A549 (cell line): ENCODE results near the gene ADARB2.

Experiments used
- EP300 ChIP-seq, 2 experiments: fragments of >200 bp; sonication (Bioruptor Twin); formaldehyde crosslinking; IDR thresholded peaks; 2 replicates in 1 of 2; 3 replicates in 1 of 2; pipeline ENCODE4 v1.6.1; 2016 to 2017
- PHF8 ChIP-seq: fragments of 200-600 bp; sonication (generic); IDR thresholded peaks from 2 replicates; pipeline ENCODE4 v1.6.1; 2016; ENCODE audit warnings: low read depth, mild to moderate bottlenecking, antibody characterized with exemption, moderate library complexity, borderline replicate concordance
- POLR2A ChIP-seq: IDR thresholded peaks from 2 replicates; pipeline ENCODE4 v1.6.1; 2012; ENCODE audit warnings: mild to moderate bottlenecking, low read length
- RCOR1 ChIP-seq: fragments of 150-350 bp; IDR thresholded peaks from 2 replicates; pipeline ENCODE4 v1.6.1; 2014; ENCODE audit warnings: antibody characterized with exemption, low read length, low read depth
- TF ChIP-seq, protein P1 (sequence below): fragments of >200 bp; sonication (Bioruptor Twin); formaldehyde crosslinking; IDR thresholded peaks from 3 replicates; pipeline ENCODE4 v1.5.1; 2016
- TF ChIP-seq, protein P2 (sequence below): fragments of 200-600 bp; sonication (generic); IDR thresholded peaks from 2 replicates; pipeline ENCODE4 v1.6.1; 2016; ENCODE audit warnings: antibody characterized with exemption, mild to moderate bottlenecking, moderate library complexity
- TF ChIP-seq, protein P3 (sequence below): IDR thresholded peaks from 2 replicates; pipeline ENCODE4 v1.6.1; 2012

DNA sequence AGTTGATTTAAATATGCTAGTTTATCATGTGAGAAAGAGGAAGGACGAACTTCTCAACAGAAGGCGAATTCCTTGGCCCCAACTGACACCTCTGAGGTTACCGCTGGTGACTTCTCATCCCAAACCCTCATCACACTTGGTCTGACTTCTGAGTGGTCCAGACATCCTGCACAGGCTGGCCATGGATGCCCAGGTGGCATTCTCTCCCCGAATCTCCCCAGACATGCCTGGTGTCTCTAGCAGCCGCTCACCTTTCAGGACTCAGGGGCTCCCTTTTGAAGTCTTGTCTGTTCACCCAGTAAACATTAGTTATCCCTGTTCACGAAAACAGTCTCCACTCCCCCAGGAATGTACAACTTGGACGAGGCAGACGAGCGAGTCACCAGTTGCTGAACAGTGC lies 157.7 kb downstream of the ADARB2 start:
- TF ChIP-seq POLR2A (no peak), EP300 (IDR thresholded peaks at IDR 0.05) (no peak), RCOR1 (no peak), PHF8 (no peak)
- TF ChIP-seq, protein P1, sequence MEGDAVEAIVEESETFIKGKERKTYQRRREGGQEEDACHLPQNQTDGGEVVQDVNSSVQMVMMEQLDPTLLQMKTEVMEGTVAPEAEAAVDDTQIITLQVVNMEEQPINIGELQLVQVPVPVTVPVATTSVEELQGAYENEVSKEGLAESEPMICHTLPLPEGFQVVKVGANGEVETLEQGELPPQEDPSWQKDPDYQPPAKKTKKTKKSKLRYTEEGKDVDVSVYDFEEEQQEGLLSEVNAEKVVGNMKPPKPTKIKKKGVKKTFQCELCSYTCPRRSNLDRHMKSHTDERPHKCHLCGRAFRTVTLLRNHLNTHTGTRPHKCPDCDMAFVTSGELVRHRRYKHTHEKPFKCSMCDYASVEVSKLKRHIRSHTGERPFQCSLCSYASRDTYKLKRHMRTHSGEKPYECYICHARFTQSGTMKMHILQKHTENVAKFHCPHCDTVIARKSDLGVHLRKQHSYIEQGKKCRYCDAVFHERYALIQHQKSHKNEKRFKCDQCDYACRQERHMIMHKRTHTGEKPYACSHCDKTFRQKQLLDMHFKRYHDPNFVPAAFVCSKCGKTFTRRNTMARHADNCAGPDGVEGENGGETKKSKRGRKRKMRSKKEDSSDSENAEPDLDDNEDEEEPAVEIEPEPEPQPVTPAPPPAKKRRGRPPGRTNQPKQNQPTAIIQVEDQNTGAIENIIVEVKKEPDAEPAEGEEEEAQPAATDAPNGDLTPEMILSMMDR, result no peak
- TF ChIP-seq, protein P2, sequence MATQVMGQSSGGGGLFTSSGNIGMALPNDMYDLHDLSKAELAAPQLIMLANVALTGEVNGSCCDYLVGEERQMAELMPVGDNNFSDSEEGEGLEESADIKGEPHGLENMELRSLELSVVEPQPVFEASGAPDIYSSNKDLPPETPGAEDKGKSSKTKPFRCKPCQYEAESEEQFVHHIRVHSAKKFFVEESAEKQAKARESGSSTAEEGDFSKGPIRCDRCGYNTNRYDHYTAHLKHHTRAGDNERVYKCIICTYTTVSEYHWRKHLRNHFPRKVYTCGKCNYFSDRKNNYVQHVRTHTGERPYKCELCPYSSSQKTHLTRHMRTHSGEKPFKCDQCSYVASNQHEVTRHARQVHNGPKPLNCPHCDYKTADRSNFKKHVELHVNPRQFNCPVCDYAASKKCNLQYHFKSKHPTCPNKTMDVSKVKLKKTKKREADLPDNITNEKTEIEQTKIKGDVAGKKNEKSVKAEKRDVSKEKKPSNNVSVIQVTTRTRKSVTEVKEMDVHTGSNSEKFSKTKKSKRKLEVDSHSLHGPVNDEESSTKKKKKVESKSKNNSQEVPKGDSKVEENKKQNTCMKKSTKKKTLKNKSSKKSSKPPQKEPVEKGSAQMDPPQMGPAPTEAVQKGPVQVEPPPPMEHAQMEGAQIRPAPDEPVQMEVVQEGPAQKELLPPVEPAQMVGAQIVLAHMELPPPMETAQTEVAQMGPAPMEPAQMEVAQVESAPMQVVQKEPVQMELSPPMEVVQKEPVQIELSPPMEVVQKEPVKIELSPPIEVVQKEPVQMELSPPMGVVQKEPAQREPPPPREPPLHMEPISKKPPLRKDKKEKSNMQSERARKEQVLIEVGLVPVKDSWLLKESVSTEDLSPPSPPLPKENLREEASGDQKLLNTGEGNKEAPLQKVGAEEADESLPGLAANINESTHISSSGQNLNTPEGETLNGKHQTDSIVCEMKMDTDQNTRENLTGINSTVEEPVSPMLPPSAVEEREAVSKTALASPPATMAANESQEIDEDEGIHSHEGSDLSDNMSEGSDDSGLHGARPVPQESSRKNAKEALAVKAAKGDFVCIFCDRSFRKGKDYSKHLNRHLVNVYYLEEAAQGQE, result no peak
- TF ChIP-seq, protein P3, sequence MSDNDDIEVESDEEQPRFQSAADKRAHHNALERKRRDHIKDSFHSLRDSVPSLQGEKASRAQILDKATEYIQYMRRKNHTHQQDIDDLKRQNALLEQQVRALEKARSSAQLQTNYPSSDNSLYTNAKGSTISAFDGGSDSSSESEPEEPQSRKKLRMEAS, result no peak
